ENCODE results near the gene KCNG2.

Gene KCNG2

DNA sequence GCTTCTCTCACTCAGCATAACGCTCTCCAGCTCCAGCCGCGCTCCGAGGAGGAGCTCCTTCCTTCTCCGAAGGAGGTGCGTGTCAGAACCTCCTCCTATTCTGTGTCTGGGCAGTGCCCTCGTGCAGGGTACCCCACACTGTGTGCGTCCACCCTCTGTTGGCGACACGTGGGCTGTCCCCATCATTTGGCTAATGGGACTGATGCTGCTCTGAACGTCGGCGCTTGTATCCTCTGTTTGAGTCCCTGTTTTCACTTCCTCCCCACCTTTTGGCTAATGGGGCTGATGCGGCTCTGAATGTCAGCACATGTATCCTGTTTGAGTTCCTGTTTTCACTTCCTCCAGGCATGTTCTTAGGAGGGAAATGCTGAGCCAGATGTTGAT lies 22.2 kb downstream of the KCNG2 start:
- H3K27ac ChIP-seq (ENCODE audit: extremely low read depth, low read depth, low read length): no peak overlapping the region
- no peaks in the 10 kb centered on the region for H3K9me3 ChIP-seq (ENCODE audit: control insufficient read depth, insufficient read depth, low read depth, low read length)
- no peak for TF ChIP-seq SP3 (tag by site-specific recombination; IDR thresholded peaks at IDR 0.05)
- ChIA-PET POLR2A (no interaction called here), CTCF (no interaction called here)
- H3K4me3 ChIP-seq (ENCODE audit: low read depth, low read length): no peak overlapping the region
- H3K4me1 ChIP-seq (ENCODE audit: control insufficient read depth, insufficient read depth, low read length): no peaks in the 10 kb centered on the region
- no peaks in the 10 kb centered on the region for H3K36me3 ChIP-seq (ENCODE audit: control insufficient read depth in 2 of 2, insufficient read depth in 1 of 2, low read length in 2 of 2)

- Histone ChIP-seq H3K9me3 (ENCODE audit: control insufficient read depth, insufficient read depth, low read depth, low read length) (no peaks in the 10 kb centered on the region), H3K4me3 (ENCODE audit: low read depth, low read length) (no peak overlapping the region), H3K4me1 (ENCODE audit: control insufficient read depth, insufficient read depth, low read length) (no peaks in the 10 kb centered on the region), H3K36me3 (ENCODE audit: control insufficient read depth in 2 of 2, insufficient read depth in 1 of 2, low read length in 2 of 2) (no peaks in the 10 kb centered on the region), H3K27ac (ENCODE audit: extremely low read depth, low read depth, low read length) (no peak overlapping the region)
- ChIA-PET POLR2A (no interaction called here), CTCF (interaction anchor here (0.5 kb wide), 1 partner anchor 9 kb away, joined by 3 read pairs; no protein-coding TSS in a partner anchor)
- no peak for TF ChIP-seq ZBTB44 (tag by site-specific recombination; IDR thresholded peaks at IDR 0.05)
- TF ChIP-seq RBAK (tag by site-specific recombination; IDR thresholded peaks at IDR 0.05): no peak
- TF ChIP-seq ZNF214 (tag by site-specific recombination; IDR thresholded peaks at IDR 0.05; ENCODE audit: borderline replicate concordance): no peak
- no peak for TF ChIP-seq ZNF169 (tag by site-specific recombination; IDR thresholded peaks at IDR 0.05)
- TF ChIP-seq ZNF335 (tag by site-specific recombination; conservative IDR thresholded peaks at IDR 0.05): no peak
These were observed 25.4 kb downstream of the KCNG2 start for GRCh38 chr18:79823120-79823519.

DNA sequence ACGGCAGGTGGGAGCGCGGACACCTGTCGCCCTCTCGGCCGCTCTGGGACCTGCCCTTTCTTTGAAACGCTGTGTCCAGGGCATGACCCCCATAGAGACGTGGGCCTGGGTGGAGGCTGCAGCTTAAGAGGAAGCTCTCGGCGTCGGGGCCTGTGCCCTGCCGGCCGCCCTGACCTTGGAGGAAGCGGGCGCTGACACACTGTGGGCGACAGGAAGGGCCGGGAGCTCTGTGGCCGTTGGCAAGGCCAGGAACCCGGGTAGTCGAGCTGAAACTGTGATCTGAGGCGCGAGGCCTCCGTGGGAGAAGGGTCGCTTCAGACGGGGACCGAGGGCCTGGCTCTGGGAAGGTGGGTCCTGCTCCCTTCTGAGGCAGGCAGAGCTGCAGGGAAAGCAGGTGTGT lies 28.2 kb downstream of the KCNG2 start:
- ChIA-PET CTCF (interaction anchor here (0.8 kb wide), 1 partner anchor 346 kb away, joined by 3 read pairs; no protein-coding TSS in a partner anchor), POLR2A (no interaction called here)
- Histone ChIP-seq H3K36me3 (ENCODE audit: control insufficient read depth in 2 of 2, insufficient read depth in 1 of 2, low read length in 2 of 2) (no peaks in the 10 kb centered on the region), H3K27ac (ENCODE audit: extremely low read depth, low read depth, low read length) (no peak overlapping the region), H3K4me1 (ENCODE audit: control insufficient read depth, insufficient read depth, low read length) (no peaks in the 10 kb centered on the region), H3K4me3 (ENCODE audit: low read depth, low read length) (no peak overlapping the region), H3K9me3 (ENCODE audit: control insufficient read depth, insufficient read depth, low read depth, low read length) (no peaks in the 10 kb centered on the region)
- TF ChIP-seq GLIS1 (tag by site-specific recombination; IDR thresholded peaks at IDR 0.05): no peak
- no peak for TF ChIP-seq ZNF701 (tag by site-specific recombination; IDR thresholded peaks at IDR 0.05)
- TF ChIP-seq, protein P1, sequence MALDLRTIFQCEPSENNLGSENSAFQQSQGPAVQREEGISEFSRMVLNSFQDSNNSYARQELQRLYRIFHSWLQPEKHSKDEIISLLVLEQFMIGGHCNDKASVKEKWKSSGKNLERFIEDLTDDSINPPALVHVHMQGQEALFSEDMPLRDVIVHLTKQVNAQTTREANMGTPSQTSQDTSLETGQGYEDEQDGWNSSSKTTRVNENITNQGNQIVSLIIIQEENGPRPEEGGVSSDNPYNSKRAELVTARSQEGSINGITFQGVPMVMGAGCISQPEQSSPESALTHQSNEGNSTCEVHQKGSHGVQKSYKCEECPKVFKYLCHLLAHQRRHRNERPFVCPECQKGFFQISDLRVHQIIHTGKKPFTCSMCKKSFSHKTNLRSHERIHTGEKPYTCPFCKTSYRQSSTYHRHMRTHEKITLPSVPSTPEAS (tag by site-specific recombination; IDR thresholded peaks at IDR 0.05): no peak
- 0 out of 2 replicates have a peak, but pooled peaks have one; percentile 48 for TF ChIP-seq SCRT1 (tag by site-specific recombination; IDR thresholded peaks at IDR 0.05; ENCODE audit: borderline replicate concordance)
- TF ChIP-seq ZBTB17 (tag by site-specific recombination; IDR thresholded peaks at IDR 0.05): no peak
- no peak for TF ChIP-seq ZNF24 (tag by site-specific recombination; IDR thresholded peaks at IDR 0.05)

GRCh38 chr18:79826966-79827365 lies 29.2 kb downstream of the KCNG2 start:
- CTCF ChIA-PET: interaction anchor here (0.7 kb wide), 1 partner anchor 11 kb away, joined by 3 read pairs; no protein-coding TSS in a partner anchor
- Histone ChIP-seq H3K36me3 (ENCODE audit: control insufficient read depth in 2 of 2, insufficient read depth in 1 of 2, low read length in 2 of 2) (no peaks in the 10 kb centered on the region), H3K9me3 (ENCODE audit: control insufficient read depth, insufficient read depth, low read depth, low read length) (no peaks in the 10 kb centered on the region), H3K4me3 (ENCODE audit: low read depth, low read length) (no peak overlapping the region), H3K27ac (ENCODE audit: extremely low read depth, low read depth, low read length) (no peak overlapping the region), H3K4me1 (ENCODE audit: control insufficient read depth, insufficient read depth, low read length) (no peaks in the 10 kb centered on the region)
- POLR2A ChIA-PET: no interaction called here
- no peak for TF ChIP-seq ZNF2 (tag by site-specific recombination; IDR thresholded peaks at IDR 0.05)
- TF ChIP-seq ELK4 (IDR thresholded peaks at IDR 0.05; ENCODE audit: borderline replicate concordance, low read depth, low read length): no peak
- TF ChIP-seq ZNF311 (tag by site-specific recombination; IDR thresholded peaks at IDR 0.05; ENCODE audit: borderline replicate concordance): no peak
- no peak for TF ChIP-seq YY2 (tag by site-specific recombination; IDR thresholded peaks at IDR 0.05)
- no peak for TF ChIP-seq ZNF670 (tag by site-specific recombination; IDR thresholded peaks at IDR 0.05; ENCODE audit: low read depth)
- TF ChIP-seq ZNF777 (tag by site-specific recombination; IDR thresholded peaks at IDR 0.05; ENCODE audit: borderline replicate concordance): no peak
- TF ChIP-seq ZNF529 (tag by site-specific recombination; IDR thresholded peaks at IDR 0.05; ENCODE audit: insufficient replicate concordance): no peak
- TF ChIP-seq ZNF335 (tag by site-specific recombination; conservative IDR thresholded peaks at IDR 0.05): no peak
- TF ChIP-seq ZNF600 (tag by site-specific recombination; IDR thresholded peaks at IDR 0.05): no peak
- no peak for TF ChIP-seq GLI2 (tag by site-specific recombination; IDR thresholded peaks at IDR 0.05; ENCODE audit: borderline replicate concordance, low read depth)
- TF ChIP-seq ZNF416 (tag by site-specific recombination; IDR thresholded peaks at IDR 0.05): no peak
- no peak for TF ChIP-seq ZNF639 (tag by site-specific recombination; IDR thresholded peaks at IDR 0.05)
- no peak for TF ChIP-seq ZFP41 (tag by site-specific recombination; IDR thresholded peaks at IDR 0.05; ENCODE audit: borderline replicate concordance)
